Natural killer cell (primary cell): ENCODE results near the gene XBP1. TPM values are rescaled to one million over a fixed set of nuclear protein-coding genes. Genes with fewer than 3 reads are reported as not detected.
A peak's percentile ranks its signal among the peaks of the same experiment; 100 is the strongest.

Experiments
- ATAC-seq, 3 donors: fragments of 150-1000 bp in 2 of 3; fragments of 200-7000 bp in 1 of 3; cut with Tn5 transposase; 1 replicate in 1 of 3; 2 replicates in 2 of 3; pipeline ENCODE4 v1.10.0; 2021; ENCODE audit warnings: mild to moderate bottlenecking in 2 of 3, moderate library complexity in 2 of 3
- DNase-seq, 2 donors: peaks; one replicate each; pipeline versions ENCODE4 v3.0.0 to v3.0.0-alpha.2; 2013 to 2021; ENCODE audit warnings: mixed read lengths in 1 of 2
- H3K27ac ChIP-seq: one replicate; pipeline ENCODE4 v1.5.1; 2013; ENCODE audit warnings: mild to moderate bottlenecking, low read length
- H3K27me3 ChIP-seq: one replicate; pipeline ENCODE4 v1.6.1; 2013; ENCODE audit warnings: low read length; ENCODE audit not compliant: control insufficient read depth, insufficient read depth
- H3K36me3 ChIP-seq: one replicate; pipeline ENCODE4 v1.6.1; 2013; ENCODE audit warnings: low read length; ENCODE audit not compliant: control insufficient read depth, insufficient read depth
- H3K4me1 ChIP-seq: one replicate; pipeline ENCODE4 v1.6.1; 2013; ENCODE audit warnings: low read length; ENCODE audit not compliant: control insufficient read depth, insufficient read depth
- H3K4me3 ChIP-seq: one replicate; pipeline ENCODE4 v1.5.1; 2013; ENCODE audit warnings: low read length
- H3K9me3 ChIP-seq: one replicate; pipeline ENCODE4 v1.6.1; 2013; ENCODE audit warnings: low read length; ENCODE audit not compliant: control insufficient read depth, insufficient read depth
- H3K27ac Mint-ChIP-seq, 2 donors: one replicate each; pipeline ENCODE4 v1.8.0; 2022; ENCODE audit warnings: mild to moderate bottlenecking in 2 of 2, mixed read lengths in 2 of 2, moderate library complexity in 1 of 2
- H3K27me3 Mint-ChIP-seq, 2 donors: one replicate each; pipeline ENCODE4 v1.8.0; 2022; ENCODE audit warnings: low read depth in 2 of 2, mixed read lengths in 2 of 2
- H3K36me3 Mint-ChIP-seq: one replicate; pipeline ENCODE4 v1.8.0; 2022; ENCODE audit warnings: mixed read lengths
- H3K4me1 Mint-ChIP-seq, 2 donors: one replicate each; pipeline ENCODE4 v1.8.0; 2022; ENCODE audit warnings: mixed read lengths in 2 of 2
- H3K4me3 Mint-ChIP-seq: one replicate; pipeline ENCODE4 v1.8.0; 2022; ENCODE audit warnings: mild to moderate bottlenecking, moderate library complexity, mixed read lengths
- H3K9me3 Mint-ChIP-seq, 2 donors: one replicate each; pipeline ENCODE4 v1.8.0; 2022; ENCODE audit warnings: mixed read lengths in 2 of 2
- CTCF ChIP-seq: fragments of 200-600 bp; IDR thresholded peaks from one replicate; pipeline ENCODE4 v1.8.0; 2022; ENCODE audit warnings: antibody characterized with exemption
- WGBS: methylation state at CpG from one replicate; pipeline ENCODE4 v1.1.7; 2013; ENCODE audit warnings: missing lambda C conversion rate; ENCODE audit not compliant: insufficient coverage; 5-methylcytosine and 5-hydroxymethylcytosine counted together
- intact Hi-C: fragments of 100-400 bp; cut with micrococcal nuclease; formaldehyde crosslinking; loops from one replicate; pipeline ENCODE4 v1.14.2; 2022
- total RNA-seq, 4 donors: library from RNA; stranded (reverse); fragments of 120-200 nt in 1 of 4; gene quantifications; one replicate each; pipeline versions ENCODE4 v1.2.3 to v1.2.4, GENCODE V29; 2013 to 2022

Gene XBP1
- total RNA-seq, 3 donors from 2014 or later (not counting 1 experiment from before 2014, with no cell fraction given) = 221 to 240 (median 224) TPM

- H3K27ac Mint-ChIP-seq = peak overlapping the region; percentile 92 to 96
- H3K36me3 Mint-ChIP-seq = peaks cover 23% of the 10 kb centered on the region
- H3K4me1 Mint-ChIP-seq = peaks cover 63 to 68% of the 10 kb centered on the region in 2 donors
- Histone ChIP-seq H3K4me1 (peaks cover 50% of the 10 kb centered on the region), H3K27ac (peak overlapping the region; percentile 49), H3K36me3 (peaks cover 53% of the 10 kb centered on the region), H3K27me3 (no peaks in the 10 kb centered on the region), H3K4me3 (no peak overlapping the region), H3K9me3 (no peaks in the 10 kb centered on the region)
- DNase-seq = no peak
- intact Hi-C loops = no loop called here
- TF ChIP-seq CTCF = no peak
- no peak for ATAC-seq
- no peaks in the 10 kb centered on the region for H3K27me3 Mint-ChIP-seq
- no peaks in the 10 kb centered on the region for H3K9me3 Mint-ChIP-seq
- H3K4me3 Mint-ChIP-seq = peak overlapping the region; percentile 52
- WGBS = 94% methylated on average over 3 of the region's 5 CpGs
Measured at GRCh38 chr22:28791124-28791523, 9.2 kb downstream of the XBP1 start.

GRCh38 chr22:28788601-28789000 lies 11.8 kb downstream of the XBP1 start:
- TF ChIP-seq CTCF = no peak
- peak overlapping the region; percentile 42 to 96 for H3K27ac Mint-ChIP-seq
- H3K4me3 ChIP-seq = no peak overlapping the region

GRCh38 chr22:28783786-28784671 lies 16.3 kb downstream of the XBP1 start:
- H3K9me3 Mint-ChIP-seq = no peaks in the 10 kb centered on the region
- no peak for TF ChIP-seq CTCF
- intact Hi-C loops = no loop called here
- Histone ChIP-seq H3K27ac (no peak overlapping the region), H3K9me3 (no peaks in the 10 kb centered on the region), H3K36me3 (peaks cover 75% of the 10 kb centered on the region), H3K27me3 (no peaks in the 10 kb centered on the region), H3K4me1 (peaks cover 3% of the 10 kb centered on the region), H3K4me3 (no peak overlapping the region)
- peaks cover 31 to 41% of the 10 kb centered on the region in 2 donors for H3K4me1 Mint-ChIP-seq
- H3K4me3 Mint-ChIP-seq = no peak overlapping the region
- DNase-seq (no peak), ATAC-seq (no peak)
- peak overlapping the region; percentile 60 to 67 for H3K27ac Mint-ChIP-seq
- peaks cover 29% of the 10 kb centered on the region for H3K36me3 Mint-ChIP-seq
- H3K27me3 Mint-ChIP-seq = no peaks in the 10 kb centered on the region
- WGBS = 84% methylated on average over 4 of the region's 4 CpGs

More at GRCh38 chr22:28788601-28789000, 11.8 kb downstream of the XBP1 start:
- peaks cover 38% of the 10 kb centered on the region for H3K4me1 ChIP-seq
- Mint-ChIP-seq H3K36me3 (peaks cover 25% of the 10 kb centered on the region), H3K4me1 (peaks cover 49 to 62% of the 10 kb centered on the region in 2 donors), H3K9me3 (no peaks in the 10 kb centered on the region), H3K4me3 (no peak overlapping the region), H3K27me3 (no peaks in the 10 kb centered on the region)
- intact Hi-C loops = no loop called here
- WGBS = 83% methylated on average over 3 of the region's 3 CpGs
- H3K36me3 ChIP-seq = peaks cover 51% of the 10 kb centered on the region
- no peaks in the 10 kb centered on the region for H3K27me3 ChIP-seq
- DNase-seq = no peak
- no peaks in the 10 kb centered on the region for H3K9me3 ChIP-seq
- no peak for ATAC-seq
- no peak overlapping the region for H3K27ac ChIP-seq
